PC-9 (cell line): ENCODE results near the gene EEF2K. TPM values are rescaled to one million over a fixed set of nuclear protein-coding genes. Genes with fewer than 3 reads are reported as not detected.

Source experiments
- BruUV-seq: library from RNA; stranded (reverse); fragments of 400-500 nt; replicated peaks from 2 replicates; lab custom pipeline; 2021; lab: Mats Ljungman, UMichigan
- CTCF ChIA-PET: fragments of 300-600 bp; sonication (Branson Sonifier 250); formaldehyde crosslinking; loops from one replicate; lab custom pipeline; 2022; ENCODE audit warnings: antibody characterized with exemption; lab: Charles Lee
- POLR2A ChIA-PET: fragments of 300-600 bp; sonication (Branson Sonifier 250); formaldehyde crosslinking; loops from one replicate; lab custom pipeline; 2022; ENCODE audit warnings: antibody characterized with exemption; ENCODE audit not compliant: unreplicated experiment; lab: Charles Lee
- DNase-seq, 2 experiments: peaks; one replicate each; pipeline versions ENCODE4 v3.0.0 to v3.0.0-alpha.2; 2015 to 2022; ENCODE audit warnings: mixed read lengths in 1 of 2
- H2AFZ ChIP-seq: fragments of 200-600 bp; sonication (generic); 2 replicates; pipeline ENCODE4 v1.8.1; 2017; ENCODE audit warnings: antibody characterized with exemption
- H3F3A ChIP-seq: fragments of 200-600 bp; sonication (generic); 2 replicates; pipeline ENCODE4 v1.8.1; 2017; ENCODE audit warnings: antibody characterized with exemption, mild to moderate bottlenecking, low read depth; ENCODE audit not compliant: insufficient read depth
- H3K27ac ChIP-seq: fragments of 200-600 bp; sonication (generic); 2 replicates; pipeline ENCODE4 v1.6.1; 2016; ENCODE audit warnings: mixed run types
- H3K27me3 ChIP-seq: fragments of 200-600 bp; sonication (generic); 2 replicates; pipeline ENCODE4 v1.6.1; 2016; ENCODE audit warnings: low read depth, mixed run types; ENCODE audit not compliant: insufficient read depth
- H3K36me3 ChIP-seq: fragments of 200-600 bp; sonication (generic); 2 replicates; pipeline ENCODE4 v1.6.1; 2016; ENCODE audit warnings: low read depth, mixed run types
- H3K4me1 ChIP-seq: fragments of 200-600 bp; sonication (generic); replicated peaks from 2 replicates; pipeline ENCODE4 v1.6.1; 2016; ENCODE audit warnings: mixed run types; ENCODE audit not compliant: insufficient read depth
- H3K4me2 ChIP-seq: fragments of 200-600 bp; sonication (generic); 2 replicates; pipeline ENCODE4 v1.6.1; 2017; ENCODE audit warnings: mixed run types
- H3K4me3 ChIP-seq: fragments of 200-600 bp; sonication (generic); 2 replicates; pipeline ENCODE4 v1.6.1; 2016; ENCODE audit warnings: mixed run types
- H3K79me2 ChIP-seq: fragments of 200-600 bp; sonication (generic); 2 replicates; pipeline ENCODE4 v1.6.1; 2017; ENCODE audit warnings: low read depth, mixed run types
- H3K9me2 ChIP-seq: fragments of 200-600 bp; sonication (generic); 2 replicates; pipeline ENCODE4 v1.8.1; 2017; ENCODE audit warnings: mild to moderate bottlenecking; ENCODE audit not compliant: insufficient read depth
- H3K9me3 ChIP-seq: fragments of 200-600 bp; sonication (generic); 2 replicates; pipeline ENCODE4 v1.8.1; 2016; ENCODE audit warnings: low read depth; ENCODE audit not compliant: insufficient read depth
- H4K20me1 ChIP-seq: fragments of 200-600 bp; sonication (generic); 2 replicates; pipeline ENCODE4 v1.8.1; 2017; ENCODE audit not compliant: insufficient read depth
- CTCF ChIP-seq: fragments of 200-600 bp; sonication (generic); conservative IDR thresholded peaks from 2 replicates; pipeline ENCODE4 v1.6.1; 2017; ENCODE audit warnings: mixed run types, antibody characterized with exemption, mild to moderate bottlenecking, moderate library complexity
- EZH2 ChIP-seq: fragments of 200-600 bp; sonication (generic); IDR thresholded peaks from 2 replicates; pipeline ENCODE4 v1.8.0; 2017; ENCODE audit warnings: antibody characterized with exemption, low read depth
- intact Hi-C: fragments of 100-400 bp; cut with micrococcal nuclease; formaldehyde crosslinking; loops from one replicate; pipeline ENCODE4 v1.10.0; 2022; ENCODE audit not compliant: unreplicated experiment
- total RNA-seq: library from RNA; stranded (reverse); gene quantifications from 2 replicates; pipeline ENCODE4 v1.2.3, GENCODE V29; 2021

The EEF2K gene
- total RNA-seq, 1 experiment from 2014 or later, result 29.8 TPM

GRCh38 chr16:22222006-22222405, 15.9 kb downstream of the EEF2K start:
- H2AFZ ChIP-seq, result no peak overlapping the region
- TF ChIP-seq CTCF (no peak), EZH2 (no peak)
- ChIA-PET CTCF (no interaction called here), POLR2A (interaction anchor here (0.7 kb wide), 1 partner anchor 1492 kb away, joined by 4 read pairs; no protein-coding TSS in a partner anchor)
- intact Hi-C loops, result no loop called here
- H3K4me3 ChIP-seq, result no peak overlapping the region
- no peak overlapping the region for H3K4me2 ChIP-seq
- no peak overlapping the region for H3K27ac ChIP-seq
- H3K9me2 ChIP-seq, result no peaks in the 10 kb centered on the region
- H3K9me3 ChIP-seq, result no peaks in the 10 kb centered on the region
- H3K36me3 ChIP-seq, result no peaks in the 10 kb centered on the region
- H3K4me1 ChIP-seq, result no peaks in the 10 kb centered on the region
- no peaks in the 10 kb centered on the region for H4K20me1 ChIP-seq
- H3K27me3 ChIP-seq, result no peaks in the 10 kb centered on the region
- no peak for DNase-seq
- no TSS peak for BruUV-seq
- H3K79me2 ChIP-seq, result no peaks in the 10 kb centered on the region
- no peaks in the 10 kb centered on the region for H3F3A ChIP-seq

GRCh38 chr16:22222998-22223397, 16.9 kb downstream of the EEF2K start:
- Histone ChIP-seq H3K4me2 (no peak overlapping the region), H3K4me3 (no peak overlapping the region), H3K36me3 (no peaks in the 10 kb centered on the region), H2AFZ (no peak overlapping the region), H3K9me2 (no peaks in the 10 kb centered on the region), H3K27me3 (no peaks in the 10 kb centered on the region), H3K27ac (no peak overlapping the region), H3K79me2 (no peaks in the 10 kb centered on the region), H3K9me3 (no peaks in the 10 kb centered on the region), H3K4me1 (no peaks in the 10 kb centered on the region), H4K20me1 (no peaks in the 10 kb centered on the region), H3F3A (no peaks in the 10 kb centered on the region)
- no peak for DNase-seq
- POLR2A ChIA-PET, result no interaction called here
- BruUV-seq, result no TSS peak
- TF ChIP-seq CTCF (no peak), EZH2 (no peak)
- intact Hi-C loops, result no loop called here
- CTCF ChIA-PET, result interaction anchor here (0.6 kb wide), 1 partner anchor 19 kb away, joined by 3 read pairs; no protein-coding TSS in a partner anchor

- no peaks in the 10 kb centered on the region for H3K4me1 ChIP-seq
- intact Hi-C loops, result no loop called here
These were observed 19.0 kb downstream of the EEF2K start for GRCh38 chr16:22225060-22225459.

More at GRCh38 chr16:22225060-22225459, 19.0 kb downstream of the EEF2K start:
- Histone ChIP-seq H3K27me3 (no peaks in the 10 kb centered on the region), H3K27ac (no peak overlapping the region), H3K4me3 (no peak overlapping the region), H3K79me2 (no peaks in the 10 kb centered on the region), H3K36me3 (no peaks in the 10 kb centered on the region), H3K9me2 (no peaks in the 10 kb centered on the region), H3K4me2 (no peak overlapping the region), H4K20me1 (no peaks in the 10 kb centered on the region), H3F3A (no peaks in the 10 kb centered on the region), H3K9me3 (no peaks in the 10 kb centered on the region), H2AFZ (no peak overlapping the region)
- no peak for DNase-seq
- BruUV-seq, result no TSS peak
- TF ChIP-seq EZH2 (no peak), CTCF (no peak)
- POLR2A ChIA-PET, result interaction anchor here (0.6 kb wide), 2 partner anchors 34 to 172 kb away, joined by 4 to 6 read pairs; no protein-coding TSS in a partner anchor
- CTCF ChIA-PET, result no interaction called here
